Measurements from ENCODE around the gene IGSF9.

IGSF9 gene

DNA sequence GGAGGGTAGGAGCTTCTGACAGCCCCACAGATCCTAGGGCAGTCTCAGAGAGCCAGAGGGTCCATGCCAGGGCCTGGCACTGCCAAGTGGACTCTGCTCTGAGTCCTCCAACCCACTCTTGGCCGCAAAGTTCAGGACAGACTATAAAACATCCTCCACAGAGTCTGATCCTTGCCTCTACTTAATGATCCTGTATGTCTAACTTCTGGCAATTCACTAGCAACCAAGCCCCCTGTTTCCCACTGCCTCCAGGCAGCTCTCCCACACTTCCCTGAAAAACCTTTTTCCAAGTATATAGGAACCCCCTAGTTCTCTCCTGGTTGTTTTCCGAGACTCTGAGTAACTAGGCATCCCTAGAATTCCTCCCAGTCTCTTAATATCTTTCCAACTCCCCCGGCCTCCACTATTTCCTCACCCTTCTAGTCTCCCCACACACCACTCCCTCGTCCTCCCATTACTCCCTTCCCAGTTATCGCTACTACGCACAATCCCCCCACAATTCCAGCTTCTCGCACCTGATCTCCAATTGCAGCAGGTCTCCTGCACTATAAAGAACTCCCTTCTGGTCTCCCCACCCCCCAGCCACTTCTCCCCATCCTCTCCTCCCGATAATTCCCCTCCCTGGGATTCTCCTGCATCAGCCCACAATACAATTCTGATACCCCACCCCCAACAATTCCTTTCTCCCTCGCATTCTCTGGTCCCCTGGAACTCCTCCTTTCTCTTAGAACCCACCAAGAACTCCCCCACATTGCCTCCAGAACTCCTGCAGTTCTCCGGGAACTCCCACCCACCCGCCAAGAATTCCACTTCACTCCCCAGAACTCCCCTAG, 574 bp downstream of the IGSF9 start:
- no peak for DNase-seq (ENCODE audit: low read depth in 2 of 2)

GRCh38 chr1:159943908-159944622, 1.3 kb downstream of the IGSF9 start:
- DNase-seq (ENCODE audit: low read depth in 2 of 2) = no peak

GRCh38 chr1:159943278-159943640, 2.2 kb downstream of the IGSF9 start:
- DNase-seq (ENCODE audit: low read depth in 2 of 2) = no peak

DNA sequence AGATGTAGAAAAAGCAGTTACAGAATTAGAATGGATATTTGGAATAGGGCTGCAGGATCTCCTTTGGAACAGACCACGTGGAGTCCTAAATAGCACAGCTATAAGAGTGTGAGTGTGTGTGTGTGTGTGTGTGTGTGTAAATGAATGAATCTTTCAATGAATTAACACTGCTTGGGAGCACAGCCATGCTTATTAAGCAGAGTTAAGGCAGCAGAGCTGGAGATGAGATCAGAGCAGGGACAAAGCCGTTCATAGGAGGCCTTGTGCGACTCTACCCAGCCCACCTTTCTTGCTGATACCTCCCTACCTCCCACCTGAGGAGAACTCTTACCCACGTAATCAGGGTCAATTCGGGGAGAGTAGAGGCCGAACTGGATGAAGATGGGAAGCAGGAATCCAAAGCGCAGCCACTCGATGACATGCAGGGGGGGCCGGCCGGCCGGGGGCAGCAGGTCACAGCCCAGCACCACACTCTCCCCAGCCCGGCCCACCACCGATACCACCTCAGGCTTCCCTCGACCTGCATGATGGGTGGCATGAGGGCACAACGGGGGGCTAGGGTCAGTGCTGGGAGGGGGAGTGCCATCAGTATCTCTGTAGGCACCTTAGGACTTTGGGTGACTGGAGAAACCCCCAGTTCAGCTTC, 2.7 kb downstream of the IGSF9 start:
- DNase-seq (ENCODE audit: low read depth in 2 of 2) = no peak

DNA sequence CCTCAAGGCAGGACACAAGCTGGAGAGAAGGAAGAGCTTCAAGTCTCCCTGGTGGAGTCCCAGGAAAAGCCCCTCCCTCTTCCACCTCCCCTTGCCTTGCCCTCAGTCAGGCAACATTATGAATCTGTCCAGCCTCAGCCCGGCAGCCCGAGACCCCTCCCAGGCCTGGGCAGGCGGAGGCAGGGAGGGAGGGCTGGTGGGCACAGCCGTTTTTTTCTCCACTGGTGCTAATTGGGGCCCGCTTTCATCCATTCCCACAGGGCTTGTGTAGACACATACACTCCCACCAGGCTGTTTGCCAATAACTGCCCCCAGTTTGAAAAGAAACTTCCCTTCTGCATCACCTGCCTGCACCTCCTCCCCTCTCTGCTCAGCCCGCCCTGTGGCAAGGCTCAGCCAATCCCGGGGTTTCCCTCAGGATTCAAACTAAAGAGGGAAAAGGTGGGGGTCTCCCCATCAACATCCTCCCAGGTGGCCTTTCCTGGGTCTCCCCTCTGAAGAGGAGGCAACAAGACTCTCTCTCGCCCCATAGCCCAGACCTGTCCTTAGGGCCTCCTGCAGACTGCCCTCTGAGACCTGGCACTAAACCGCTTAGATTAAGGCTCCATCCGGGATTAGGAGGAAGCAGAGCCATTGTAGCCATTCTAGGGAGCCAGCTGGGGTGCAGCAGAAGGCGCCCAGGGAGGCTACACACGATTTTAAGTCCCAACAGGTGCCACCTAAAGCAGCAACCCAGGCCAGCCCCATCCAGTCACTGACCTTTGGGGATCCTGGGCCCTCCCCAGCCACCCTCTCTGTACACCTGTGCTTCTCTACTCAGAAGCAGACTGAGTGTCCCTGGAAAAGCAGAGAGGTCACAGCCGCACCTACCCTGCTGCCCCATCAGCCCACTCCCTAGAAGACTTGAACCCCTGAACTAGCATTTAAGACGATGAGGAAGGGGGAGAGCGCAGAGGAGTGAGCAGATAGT, 3.5 kb downstream of the IGSF9 start:
- no peak for DNase-seq (ENCODE audit: low read depth in 2 of 2)

GRCh38 chr1:159941141-159941540, 4.3 kb downstream of the IGSF9 start:
- DNase-seq (ENCODE audit: low read depth in 2 of 2) = no peak

- no peak for DNase-seq (ENCODE audit: low read depth in 2 of 2)
These were observed 5.3 kb downstream of the IGSF9 start for GRCh38 chr1:159940006-159940620.

- DNase-seq (ENCODE audit: low read depth in 2 of 2) = no peak
These were observed 5.8 kb downstream of the IGSF9 start for GRCh38 chr1:159939678-159940002.

DNA sequence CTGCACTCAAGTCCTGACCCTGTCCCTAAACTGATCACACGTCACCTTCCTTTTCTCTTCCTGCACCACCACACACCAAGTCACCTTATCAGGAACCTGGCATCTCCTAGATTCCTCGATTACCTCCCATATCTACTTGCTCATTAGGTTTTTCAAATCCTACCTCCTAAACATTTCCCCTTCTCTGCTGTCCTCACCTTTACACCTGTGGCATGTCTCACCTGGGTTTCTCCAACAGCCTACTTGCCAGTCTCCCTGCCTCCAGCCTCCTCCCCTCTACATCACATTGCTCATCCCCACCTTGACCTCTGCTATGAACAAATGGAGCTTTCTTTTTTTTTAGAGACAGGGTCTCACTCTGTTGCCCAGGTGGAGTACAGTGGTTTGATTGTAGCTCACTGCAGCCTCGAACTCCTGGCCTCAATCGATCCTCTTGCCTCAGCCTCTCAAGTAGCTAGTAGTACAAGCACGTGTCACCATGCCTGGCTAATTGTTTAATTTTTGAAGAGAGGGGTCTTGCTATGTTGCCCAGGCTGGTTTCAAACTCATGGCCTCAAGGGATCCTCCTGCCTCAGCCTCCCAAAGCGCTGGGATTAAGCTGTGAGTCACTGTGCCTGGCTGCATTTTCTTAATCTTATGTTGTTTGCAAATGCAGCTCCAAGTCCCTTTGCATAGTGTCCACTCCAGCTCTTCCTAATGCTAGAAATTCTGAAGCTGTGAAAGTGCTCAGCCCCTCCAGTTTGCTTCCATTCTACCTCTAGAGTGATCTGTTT, 6.3 kb downstream of the IGSF9 start:
- DNase-seq (ENCODE audit: low read depth in 2 of 2) = no peak

- no peak for DNase-seq (ENCODE audit: low read depth in 2 of 2)
These were observed 7.1 kb downstream of the IGSF9 start for GRCh38 chr1:159938211-159938852.

DNA sequence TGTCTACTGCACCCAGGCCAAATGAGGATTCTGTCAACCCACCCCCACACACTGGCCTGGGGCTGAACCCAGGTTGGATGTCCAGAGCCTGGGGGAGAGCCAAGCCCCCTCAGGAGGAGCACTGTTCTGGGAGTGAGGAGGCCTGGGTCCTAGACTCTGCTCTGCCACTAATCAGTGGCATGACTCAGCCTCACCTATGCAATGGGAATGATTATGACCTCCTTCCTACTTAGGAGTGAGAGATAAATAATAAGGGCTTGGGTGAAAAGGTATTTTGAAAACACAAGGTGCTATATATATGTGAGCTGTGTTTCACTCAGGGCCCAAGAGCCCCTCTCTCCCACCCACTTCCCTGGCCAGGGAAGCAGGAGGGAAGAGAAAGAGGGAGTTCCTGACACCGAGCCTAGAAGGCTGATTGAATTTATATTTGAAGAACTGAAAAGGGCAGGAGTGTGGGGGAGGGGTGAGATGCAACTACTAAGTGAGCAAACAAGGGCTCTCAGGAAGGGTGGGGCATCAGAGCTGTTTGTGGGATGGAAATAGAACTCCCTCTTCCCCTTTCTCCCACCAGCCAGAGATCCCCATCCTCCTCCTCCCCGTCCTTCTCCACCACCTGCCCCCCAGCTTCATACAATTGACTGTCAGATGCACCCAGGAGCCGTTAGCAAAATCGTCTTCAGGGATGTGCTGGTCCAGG, 8.2 kb downstream of the IGSF9 start:
- no peak for DNase-seq (ENCODE audit: low read depth in 2 of 2)

GRCh38 chr1:159936273-159936904, 9.0 kb downstream of the IGSF9 start:
- DNase-seq (ENCODE audit: low read depth in 2 of 2) = peak; percentile 74 to 81

GRCh38 chr1:159935719-159936272, 9.6 kb downstream of the IGSF9 start:
- no peak for DNase-seq (ENCODE audit: low read depth in 2 of 2)

DNA sequence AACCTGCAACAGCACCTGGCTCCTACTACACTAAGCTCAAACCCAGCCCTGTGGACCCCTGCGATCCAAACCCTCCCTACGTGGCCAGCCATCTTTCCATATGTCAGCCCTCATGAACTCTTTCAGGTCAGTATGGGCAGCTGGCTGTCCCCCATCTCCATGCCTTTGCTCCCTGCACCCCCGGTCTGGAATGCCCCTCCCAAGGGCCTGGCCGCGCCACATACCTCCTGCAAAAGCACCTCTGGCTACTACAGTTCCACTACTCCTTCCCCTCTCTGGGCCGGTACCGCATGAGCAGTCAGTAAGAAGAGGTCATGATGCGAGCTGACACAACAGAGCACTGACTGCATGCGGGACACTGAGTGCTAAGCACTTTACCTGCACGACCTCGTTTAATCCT, 10.1 kb downstream of the IGSF9 start:
- no peak for DNase-seq (ENCODE audit: low read depth in 2 of 2)

- DNase-seq (ENCODE audit: low read depth in 2 of 2) = no peak
These were observed 11.0 kb downstream of the IGSF9 start for GRCh38 chr1:159934136-159935039.

DNA sequence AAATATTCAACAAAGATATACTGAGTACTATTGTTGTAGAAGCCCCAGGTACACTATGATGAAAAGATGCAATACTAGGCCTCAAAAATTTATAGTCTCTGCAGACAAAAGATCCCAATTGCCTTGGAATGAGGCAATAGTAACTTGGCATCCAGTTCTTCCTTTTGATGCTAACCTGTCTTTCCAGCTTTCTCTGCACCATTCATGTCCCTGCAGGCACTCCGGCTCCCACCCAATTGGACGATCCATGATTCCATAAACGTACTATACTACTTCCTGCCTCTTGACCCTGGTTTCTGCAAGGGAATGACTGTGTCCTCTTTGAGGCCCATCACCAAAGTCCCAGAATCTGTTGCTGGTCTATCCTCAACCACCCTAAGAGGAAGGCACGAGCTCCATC, 12.1 kb downstream of the IGSF9 start:
- DNase-seq (ENCODE audit: low read depth in 2 of 2) = no peak
